ENCODE measurements around the gene BLOC1S4.
"Not testable (repeated sequence)": the region's sequence is repeated elsewhere in the genome, so short reads cannot be mapped to it uniquely, and the experiment has no call there.

BLOC1S4 gene

DNA sequence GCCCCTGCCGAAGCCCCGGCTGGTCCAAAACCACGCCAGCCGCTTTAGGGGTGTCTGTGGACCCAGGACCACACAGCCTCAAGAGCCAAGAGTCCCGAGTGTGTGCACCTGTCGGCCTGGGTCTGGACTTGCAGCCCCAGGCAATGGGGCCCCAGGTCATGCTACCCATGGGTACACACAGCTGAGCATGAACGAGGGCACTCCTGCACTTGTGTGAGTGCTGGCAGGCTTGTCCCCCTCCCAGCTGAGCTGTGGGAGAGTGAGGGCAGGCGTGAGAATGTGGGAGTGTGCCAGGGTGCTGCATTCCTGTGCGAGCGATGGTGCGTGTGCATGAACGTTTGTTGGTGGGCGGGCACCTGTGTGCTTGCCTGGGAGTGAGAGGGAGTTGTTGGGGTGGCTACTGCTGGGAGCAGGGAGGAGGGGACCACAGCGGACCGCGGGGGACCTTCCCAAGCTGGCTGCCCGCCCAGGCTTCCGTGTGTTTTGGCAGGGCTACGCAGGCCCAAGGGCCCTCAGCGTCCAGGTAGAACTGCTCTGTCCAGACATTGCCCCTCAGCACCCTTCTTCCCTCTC lies 30.8 kb downstream of the BLOC1S4 start:
- no peak for DNase-seq

DNA sequence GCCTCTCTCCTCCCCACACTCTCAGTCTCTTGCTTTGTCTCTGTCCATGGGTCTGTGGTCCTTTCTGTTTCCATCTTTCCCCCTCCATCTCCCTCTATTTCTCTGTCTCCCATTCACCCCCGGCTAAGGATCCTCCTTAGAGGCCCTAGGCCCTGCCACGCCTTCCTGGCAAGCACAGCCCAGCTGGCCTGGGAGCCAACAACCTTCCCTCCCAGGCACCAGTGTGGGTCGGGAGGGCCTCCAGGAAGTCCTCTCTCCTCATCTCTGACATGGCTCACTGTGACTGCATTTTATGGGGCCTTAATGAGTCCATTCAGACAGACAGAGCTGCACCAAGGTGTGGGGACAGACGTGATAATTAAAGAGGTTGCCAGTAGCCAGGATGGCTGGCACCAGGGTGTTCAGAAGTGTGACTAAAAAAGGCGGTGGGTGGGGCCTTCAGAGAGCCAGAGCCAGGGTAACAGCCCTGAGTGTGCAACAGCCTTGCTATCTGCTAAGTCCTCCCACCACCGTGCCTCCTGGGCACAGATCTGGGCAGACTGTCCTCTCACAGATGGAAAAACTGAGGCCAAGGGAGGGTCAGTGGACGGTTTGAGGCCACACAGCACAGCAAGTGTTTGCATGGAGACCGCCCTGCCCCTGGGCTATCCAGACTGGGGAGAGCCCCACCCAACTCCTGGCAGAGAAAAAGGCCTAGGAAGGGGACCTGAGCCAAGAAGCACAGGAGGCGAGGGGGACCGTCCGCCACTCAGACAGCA lies 31.5 kb downstream of the BLOC1S4 start:
- DNase-seq: no peak

DNA sequence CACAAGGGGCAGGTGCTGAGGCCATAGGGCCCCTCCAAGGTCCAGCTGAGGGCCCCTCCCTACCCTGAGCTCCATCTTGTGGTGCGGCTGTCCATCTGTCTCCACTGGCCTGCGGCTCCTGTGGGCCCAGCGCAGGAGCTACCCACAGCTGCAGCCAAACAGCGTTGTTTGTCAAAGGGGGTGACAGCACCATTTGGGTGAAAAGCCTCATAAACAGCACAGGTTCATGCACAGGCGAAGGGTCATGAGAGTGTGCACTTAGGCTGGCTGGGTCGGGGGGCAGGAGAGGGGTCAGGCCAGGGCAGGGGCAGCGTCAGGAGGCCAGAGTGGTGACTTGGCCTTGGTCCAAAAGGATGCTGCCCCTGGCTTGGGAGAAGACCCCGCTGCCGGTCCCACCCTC lies 32.3 kb downstream of the BLOC1S4 start:
- no peak for DNase-seq

DNA sequence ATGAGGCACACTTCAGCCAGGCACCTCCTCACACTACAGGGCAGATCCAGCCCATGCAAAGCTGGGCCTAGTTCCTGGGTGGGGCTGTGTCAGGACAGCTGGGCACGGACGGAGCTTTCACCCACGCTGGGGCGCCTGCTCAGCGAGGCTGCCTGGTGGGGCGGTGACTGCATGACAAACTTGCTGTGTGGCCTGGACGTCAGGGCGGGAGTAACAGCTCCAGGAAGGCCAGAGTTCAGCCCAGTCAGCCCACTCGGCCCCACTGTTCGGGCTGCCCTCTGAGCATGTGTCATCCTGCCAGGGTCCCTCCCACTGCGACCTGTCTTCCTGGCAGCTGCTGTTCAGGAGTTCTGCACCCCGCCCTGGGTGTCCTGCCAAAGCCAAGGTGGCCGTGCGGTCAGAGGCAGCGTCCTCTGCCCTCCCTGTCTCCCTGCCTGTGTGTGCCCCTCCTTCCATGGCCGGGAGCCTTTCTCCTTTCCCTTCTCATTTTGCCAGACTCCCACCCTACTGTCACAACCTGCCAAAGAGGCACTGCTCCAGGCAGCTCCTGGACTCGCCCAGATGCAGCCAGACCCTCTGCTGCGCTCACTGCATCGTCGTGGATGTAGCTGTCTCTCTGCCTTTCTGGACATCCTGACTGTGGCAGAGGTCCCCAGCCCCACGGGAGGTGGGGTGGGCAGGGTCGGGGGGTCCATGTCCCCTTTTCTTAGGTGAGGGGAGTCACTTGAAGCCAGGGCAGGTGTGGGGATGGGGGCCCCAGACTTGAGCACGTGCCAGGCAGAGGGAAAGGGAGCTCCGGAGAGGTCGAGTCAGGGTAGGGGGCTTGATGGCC lies 33.6 kb downstream of the BLOC1S4 start:
- DNase-seq: no peak

DNA sequence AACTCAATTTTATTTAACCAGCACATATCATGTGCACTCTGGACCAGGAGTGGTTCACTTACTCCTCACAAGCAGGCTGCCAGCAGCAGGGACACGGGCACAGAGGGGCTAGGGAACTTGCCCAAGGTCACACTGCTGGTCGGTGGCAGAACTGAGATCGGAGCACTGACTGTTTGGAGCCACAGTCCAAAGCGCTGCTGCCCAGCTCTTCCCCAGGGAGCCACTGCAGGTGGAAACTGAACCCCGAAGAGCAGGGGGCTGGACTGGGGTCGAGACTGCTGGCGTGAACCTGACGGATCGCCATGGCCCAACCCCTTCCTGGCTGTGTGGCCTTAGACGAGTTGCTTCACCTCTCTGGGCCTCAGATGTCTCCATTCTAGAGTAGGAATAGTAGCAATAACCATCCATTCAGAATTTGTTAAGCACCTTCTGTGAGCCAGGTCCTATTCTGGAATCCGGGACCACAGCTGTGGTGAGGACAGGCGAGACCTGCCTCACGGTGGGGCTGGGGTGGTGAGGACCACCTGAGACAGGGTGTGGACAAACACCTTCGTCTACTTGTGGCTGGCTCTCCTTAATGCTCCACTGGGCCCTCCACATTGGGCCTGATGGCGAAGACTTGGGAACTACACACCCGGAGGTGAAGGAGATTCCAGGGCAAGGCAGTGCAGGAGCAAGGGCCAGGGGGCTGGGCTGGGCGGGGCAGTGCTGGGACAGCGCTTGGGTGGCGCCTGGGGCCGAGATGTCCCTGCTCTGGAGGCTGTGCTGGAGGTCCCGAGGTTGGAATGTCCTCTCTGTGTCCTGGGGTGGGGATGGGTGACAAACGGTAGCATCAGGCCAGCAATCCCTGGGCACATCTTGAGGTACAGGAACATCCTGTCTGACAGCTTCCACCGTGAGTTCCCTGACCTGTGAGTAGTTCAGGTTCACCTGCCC lies 34.6 kb downstream of the BLOC1S4 start:
- DNase-seq: no peak

DNA sequence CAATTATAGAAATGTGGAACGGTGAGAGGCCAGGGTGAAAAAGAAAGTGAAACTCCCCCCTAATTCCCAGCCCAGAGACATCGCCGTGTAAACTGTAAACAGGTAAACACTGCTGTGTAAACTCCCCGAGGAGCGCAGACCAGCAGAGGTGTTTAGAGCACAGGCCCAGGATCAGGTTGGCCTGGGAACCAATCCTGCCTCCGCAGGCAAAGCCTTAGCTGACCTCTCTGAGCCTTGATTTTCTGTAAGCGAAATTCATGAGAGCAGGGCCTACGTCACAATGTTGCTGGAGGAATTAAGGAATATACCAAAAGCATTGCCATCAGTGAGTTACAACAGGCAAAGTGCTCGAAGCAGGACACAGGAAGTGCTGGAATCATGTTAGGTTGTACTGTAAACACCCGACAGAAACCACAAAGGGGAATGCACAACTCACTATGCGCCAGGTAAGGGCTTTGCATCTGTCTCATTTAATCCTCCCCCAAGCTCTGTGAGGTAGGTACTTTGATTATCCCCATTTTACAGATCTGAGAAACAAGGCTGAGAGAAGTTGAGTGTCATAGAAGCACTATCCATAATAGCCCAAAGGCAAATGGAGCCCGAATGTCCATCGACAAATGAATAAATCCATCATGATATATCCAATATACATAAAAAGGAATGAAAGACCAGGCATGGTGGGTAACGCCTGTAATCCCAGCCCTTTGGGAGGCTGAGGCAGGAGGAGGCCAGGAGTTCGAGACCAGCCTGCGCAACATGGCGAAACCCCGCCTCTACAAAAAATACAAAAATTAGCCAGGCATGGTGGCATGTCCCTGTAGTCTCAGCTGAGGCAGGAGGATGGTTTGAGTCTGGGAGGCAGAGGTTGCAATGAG lies 35.9 kb downstream of the BLOC1S4 start:
- DNase-seq: no peak

DNA sequence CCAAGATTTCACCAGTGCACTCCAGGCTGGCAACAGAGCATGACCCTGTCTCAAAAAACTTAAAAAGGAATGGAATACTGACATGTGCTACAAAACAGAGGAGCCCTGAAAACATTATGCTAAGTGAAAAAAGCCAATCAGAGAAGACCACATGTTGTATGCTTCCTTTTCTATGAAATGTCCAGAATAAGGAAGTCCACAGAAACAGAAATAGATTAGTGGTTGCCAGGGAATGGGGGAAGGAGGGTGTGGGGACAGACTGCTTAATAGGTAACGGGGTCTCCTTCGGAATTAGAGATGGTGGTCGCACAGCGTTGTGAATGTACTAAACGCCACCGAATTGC lies 36.5 kb downstream of the BLOC1S4 start:
- DNase-seq: peak; percentile 77

DNA sequence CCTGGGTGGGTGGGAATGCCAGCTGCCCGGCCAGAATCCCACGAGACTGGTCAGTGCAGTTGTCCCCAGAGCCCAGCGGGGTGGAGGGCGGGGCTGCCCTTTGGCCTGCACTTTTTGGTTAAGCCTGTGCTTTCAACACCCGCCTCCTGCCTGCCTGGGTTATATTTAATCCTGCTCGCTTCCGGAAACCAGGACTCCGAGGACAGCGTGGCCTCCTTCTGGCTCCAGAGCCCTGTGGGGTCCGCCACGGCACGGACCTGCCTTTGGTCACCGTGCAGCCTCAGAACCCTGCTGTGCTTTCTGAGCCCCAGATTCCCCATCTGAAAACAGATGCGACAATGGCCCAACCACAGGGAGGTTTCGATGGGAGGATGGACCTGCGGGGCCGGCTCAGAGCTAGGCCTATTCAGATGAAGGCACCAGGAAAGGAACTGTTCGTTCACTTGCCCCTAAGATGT lies 37.2 kb downstream of the BLOC1S4 start:
- DNase-seq: no peak

DNA sequence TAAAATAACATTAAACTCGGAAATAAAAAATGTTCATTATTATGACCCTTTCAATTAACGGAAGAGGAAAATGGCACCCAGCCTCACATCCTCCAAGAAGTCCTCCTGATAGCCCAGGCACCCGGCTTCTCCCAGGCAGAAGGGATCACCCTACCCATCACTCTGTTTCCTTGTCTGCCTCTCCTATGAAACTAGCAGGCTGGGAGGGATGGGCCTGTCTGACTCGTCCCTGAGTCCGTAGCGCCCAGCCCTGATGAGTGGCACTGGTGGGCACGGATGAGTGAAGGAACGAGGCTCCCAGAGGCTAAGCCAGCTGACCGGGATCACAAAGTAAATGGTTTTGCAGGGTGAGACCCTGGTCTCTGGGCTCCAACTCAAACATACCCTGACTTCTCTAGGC lies 37.9 kb downstream of the BLOC1S4 start:
- no peak for DNase-seq

DNA sequence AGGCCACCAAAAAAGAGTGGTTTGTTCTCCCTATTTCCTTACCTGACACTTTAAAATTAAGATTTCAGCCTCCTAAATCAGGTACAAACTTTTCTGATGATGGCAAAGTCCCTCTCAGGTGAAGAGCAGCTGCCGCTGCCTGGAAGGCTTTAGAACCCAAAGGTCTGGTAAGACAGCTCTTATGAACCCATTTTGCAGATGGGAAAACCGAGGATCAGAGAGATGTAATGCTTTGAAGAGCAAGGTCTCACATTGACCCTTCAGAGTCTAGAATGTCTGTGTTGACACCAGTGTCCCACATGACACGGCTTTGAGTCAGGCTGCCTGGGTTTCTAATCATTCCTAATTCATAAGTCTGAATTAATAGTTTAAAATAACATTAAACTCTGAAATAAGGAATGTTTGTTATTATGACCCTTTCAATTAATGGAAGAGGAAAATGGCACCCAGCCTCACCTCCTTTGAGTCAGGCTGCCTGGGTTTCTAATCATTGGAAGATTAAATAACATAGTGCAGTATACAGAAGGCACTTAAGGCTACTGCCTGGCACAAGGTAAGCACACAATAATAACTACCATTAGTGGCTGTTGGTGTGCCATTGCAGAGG lies 38.6 kb downstream of the BLOC1S4 start:
- DNase-seq: no peak

DNA sequence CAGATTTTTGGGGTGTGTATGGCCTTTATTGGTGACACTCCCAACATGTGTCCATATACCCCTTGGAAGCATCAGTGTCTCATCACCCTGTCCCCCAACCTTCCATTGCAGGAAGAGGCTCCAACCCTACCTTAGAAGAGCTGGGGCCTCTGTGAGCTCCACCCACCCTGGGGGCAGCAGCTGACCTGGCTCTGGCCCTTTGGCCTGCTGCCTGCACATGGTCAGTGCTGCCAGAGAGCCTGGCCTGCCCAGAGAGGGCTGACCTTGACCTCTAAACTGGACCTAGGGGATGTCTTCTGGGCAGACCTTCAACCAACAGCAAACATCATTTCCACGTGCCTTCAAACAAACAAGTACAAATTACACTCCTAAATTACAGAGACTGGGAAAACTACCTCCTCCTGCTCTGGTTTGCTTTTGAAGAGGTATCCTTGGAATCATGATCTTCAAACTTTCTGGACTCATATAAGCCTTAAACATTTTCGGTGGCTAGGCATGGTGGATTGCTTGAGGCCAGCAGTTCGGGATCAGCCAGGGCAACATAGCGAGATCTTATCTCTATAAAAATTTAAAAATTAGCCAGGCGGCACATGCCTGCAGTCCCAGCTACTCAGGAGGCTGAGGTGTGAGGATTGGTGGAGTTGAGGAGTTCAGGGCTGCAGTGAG lies 39.2 kb downstream of the BLOC1S4 start:
- no peak for DNase-seq

DNA sequence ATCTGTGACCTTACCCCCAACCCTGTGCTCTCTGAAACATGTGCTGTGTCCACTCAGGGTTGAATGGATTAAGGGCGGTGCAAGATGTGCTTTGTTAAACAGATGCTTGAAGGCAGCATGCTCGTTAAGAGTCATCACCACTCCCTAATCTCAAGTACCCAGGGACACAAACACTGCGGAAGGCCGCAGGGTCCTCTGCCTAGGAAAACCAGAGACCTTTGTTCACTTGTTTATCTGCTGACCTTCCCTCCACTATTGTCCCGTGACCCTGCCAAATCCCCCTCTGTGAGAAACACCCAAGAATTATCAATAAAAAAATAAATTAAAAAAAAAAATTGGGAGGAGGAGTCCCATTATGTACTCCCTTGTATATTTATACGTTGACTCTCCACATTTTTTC lies 40.4 kb downstream of the BLOC1S4 start:
- DNase-seq: not testable (repeated sequence)

DNA sequence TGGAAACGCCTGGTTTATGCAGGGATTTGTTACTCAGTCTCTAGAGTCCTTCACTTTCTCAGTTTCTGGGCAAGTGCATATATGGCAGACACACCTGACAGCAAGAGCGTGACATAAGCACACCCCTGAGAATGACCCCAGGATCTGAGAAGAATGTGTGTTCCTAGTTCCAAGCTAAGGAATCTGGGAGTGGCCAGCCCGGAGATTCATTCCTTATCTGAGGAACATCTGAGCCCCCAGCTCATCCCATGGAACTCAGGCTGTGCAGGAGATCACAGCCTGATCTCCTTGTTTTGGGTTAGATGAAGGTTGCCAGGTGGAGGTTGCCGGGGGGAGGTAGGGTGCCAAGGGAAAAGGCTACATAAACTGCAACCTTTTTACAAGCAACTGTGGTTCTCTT lies 42.8 kb downstream of the BLOC1S4 start:
- no peak for DNase-seq

DNA sequence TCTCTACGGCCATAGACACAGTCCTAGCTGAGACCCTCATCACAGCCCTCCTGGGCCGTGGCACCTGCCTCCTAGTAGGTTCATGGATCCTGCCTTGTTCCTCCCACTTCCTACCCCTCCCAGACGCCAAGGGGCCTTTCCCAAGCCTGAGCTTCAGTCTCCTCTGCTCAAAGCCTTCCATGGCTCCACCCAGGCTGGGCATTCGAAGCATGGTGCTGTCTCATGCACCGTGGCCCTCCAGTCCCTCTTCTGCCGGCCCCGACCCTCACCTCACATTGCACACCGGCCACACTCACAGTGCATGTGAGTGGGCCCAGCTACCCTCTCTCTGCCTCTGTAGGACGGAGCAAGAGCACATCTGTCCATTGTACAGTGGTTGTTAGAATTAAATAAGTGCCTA lies 44.9 kb downstream of the BLOC1S4 start:
- no peak for DNase-seq

DNA sequence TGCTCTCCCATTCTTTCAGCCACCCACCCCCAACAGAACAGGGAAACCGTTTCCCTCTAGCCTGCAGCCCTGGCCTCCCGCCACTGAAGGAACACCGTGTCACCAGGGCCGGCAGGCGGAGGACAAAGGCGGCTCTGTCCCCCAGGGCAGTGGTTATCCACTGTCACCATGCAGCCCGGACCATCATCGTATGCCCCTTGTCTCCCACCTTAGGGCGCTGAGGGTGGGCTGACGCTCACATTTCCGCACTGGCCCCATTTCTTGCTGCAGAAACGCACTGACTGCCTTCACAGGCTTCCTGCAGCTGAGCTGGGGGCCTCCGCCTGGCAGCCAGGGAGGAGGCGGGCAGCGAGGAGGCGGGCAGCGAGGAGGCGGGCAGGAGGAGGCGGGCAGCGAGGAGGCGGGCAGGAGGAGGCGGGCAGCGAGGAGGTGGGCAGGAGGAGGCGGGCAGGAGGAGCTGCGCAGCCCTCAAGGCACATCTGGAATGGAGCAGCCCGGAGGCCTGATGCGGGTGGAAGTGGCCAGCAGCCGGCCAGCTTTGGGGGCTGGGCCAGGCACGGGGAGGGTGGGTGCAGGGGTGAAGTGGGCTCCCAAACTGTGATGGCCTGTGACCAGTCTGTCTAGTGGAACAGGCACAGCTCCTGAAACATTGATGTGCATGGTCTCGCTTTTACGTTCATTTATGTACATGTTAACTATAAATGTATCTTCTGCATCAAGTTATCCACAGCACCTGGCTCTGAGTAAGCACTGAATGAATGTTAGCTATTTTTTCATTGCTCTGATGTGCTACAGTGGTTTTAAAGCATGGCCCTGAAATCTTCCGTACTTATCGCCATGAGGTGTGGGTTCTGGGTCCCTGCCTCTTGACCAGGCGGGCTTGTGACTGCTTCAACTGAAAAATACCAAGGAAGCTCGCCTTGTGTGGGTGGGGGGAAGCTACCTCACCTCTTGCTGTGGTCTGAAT lies 46.0 kb downstream of the BLOC1S4 start:
- DNase-seq: no peak

DNA sequence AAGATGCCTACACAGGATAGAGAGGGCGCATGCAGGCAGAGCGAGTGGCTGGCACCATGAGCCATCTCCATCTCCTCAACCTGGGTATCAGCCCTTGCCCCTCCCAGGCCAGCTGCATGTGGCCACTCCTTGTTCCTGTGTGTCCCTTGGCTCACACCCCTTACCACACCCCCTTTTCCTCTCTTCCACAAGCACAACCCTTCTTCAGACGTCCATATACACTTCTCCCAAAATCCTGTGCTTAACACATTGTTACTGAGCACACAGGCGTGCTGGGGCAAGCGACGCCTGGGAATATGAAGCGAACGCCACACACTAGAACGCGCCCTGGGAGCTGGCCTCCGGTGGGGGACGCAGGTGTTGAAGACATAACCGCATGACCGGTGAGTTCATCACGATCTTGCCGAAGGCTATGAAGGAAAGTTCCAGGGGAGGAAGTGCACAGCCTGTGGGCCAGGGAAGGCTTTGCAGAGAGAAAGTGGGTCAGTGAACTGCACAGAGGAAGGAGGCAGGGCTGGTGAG lies 47.4 kb downstream of the BLOC1S4 start:
- peak; percentile 26 for DNase-seq

DNA sequence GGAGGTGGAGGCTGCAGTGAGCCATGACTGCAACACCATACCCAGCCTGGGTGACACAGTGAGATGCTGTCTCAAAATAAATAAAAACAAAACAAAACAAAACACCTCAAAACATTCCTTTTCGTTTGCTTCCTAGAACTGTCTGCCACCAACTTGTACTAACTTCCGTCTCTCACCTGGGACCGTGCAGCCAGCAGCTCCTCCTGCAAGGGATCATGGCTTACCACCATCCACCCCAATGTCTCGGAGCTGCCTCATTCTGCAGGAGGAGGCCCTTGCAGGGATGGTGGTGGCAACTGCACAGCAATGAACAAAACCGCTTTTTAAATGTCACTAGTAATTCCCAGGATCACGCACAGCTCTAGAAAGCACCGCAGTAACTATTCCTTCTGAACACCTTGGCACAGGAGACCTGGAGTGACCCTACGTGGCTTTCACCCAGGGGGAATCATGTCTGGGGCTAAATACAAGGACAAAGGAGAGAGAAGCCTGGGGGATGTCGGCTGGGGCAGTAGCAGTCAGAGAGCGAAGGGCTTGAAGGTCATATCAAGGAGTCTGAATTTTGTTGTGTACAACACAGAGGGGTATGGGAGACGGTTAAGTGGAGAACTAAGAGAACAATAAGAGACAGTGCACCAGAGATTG lies 49.1 kb downstream of the BLOC1S4 start:
- DNase-seq: no peak

DNA sequence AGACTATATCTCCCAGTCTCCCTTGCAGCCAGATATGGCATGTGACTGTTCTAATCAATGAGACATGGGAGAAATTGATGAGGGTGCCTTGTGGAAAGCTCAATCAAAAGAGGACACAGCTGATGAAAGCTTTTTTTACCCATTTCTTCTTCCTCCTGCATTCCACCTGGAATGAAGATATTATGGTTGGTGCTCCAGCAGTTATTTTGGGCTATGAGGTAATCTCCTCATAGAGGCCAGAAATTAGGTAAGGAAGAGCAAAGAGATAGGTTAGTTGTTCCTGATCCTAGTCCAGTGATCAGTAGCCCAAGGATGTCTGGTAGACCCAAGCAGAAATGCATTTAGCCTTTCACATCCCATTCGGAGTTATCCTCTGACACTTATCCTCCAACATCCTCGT lies 49.7 kb downstream of the BLOC1S4 start:
- no peak for DNase-seq

Data from OCI-M1 (cell line).